ENCODE data around the gene GIT1.

GIT1 gene

GRCh38 chr17:29577385-29578211 lies 11.8 kb downstream of the GIT1 start:
- no peak for DNase-seq

GRCh38 chr17:29577001-29577370 lies 12.5 kb downstream of the GIT1 start:
- DNase-seq, result no peak

- no peak for DNase-seq
These were observed 13.0 kb downstream of the GIT1 start for GRCh38 chr17:29576214-29577000.

- no peak for DNase-seq
These were observed 13.8 kb downstream of the GIT1 start for GRCh38 chr17:29575511-29576213.

GRCh38 chr17:29574732-29575510 lies 14.5 kb downstream of the GIT1 start:
- DNase-seq, result no peak

- no peak for DNase-seq
These were observed 15.3 kb downstream of the GIT1 start for GRCh38 chr17:29573871-29574731.

GRCh38 chr17:29573558-29573869 lies 15.9 kb downstream of the GIT1 start:
- no peak for DNase-seq

- DNase-seq, result no peak
These were observed 16.5 kb downstream of the GIT1 start for GRCh38 chr17:29572691-29573557.

- DNase-seq, result no peak
These were observed 17.4 kb downstream of the GIT1 start for GRCh38 chr17:29571883-29572681.

GRCh38 chr17:29571486-29571882 lies 18.0 kb downstream of the GIT1 start:
- DNase-seq, result no peak

- no peak for DNase-seq
These were observed 18.9 kb downstream of the GIT1 start for GRCh38 chr17:29570521-29570920.

GRCh38 chr17:29569245-29569950 lies 20.1 kb downstream of the GIT1 start:
- no peak for DNase-seq

GRCh38 chr17:29568331-29569244 lies 20.9 kb downstream of the GIT1 start, which contains the start of gene TP53I13:
Gene TP53I13, plus strand, starts transcription at chr17:29568701. Its CDS starts 58 bp downstream, at chr17:29568759.
- peak; percentile 81 for DNase-seq

GRCh38 chr17:29567554-29568330 lies 21.7 kb downstream of the GIT1 start:
- DNase-seq, result peak; percentile 79

- no peak for DNase-seq
These were observed 22.2 kb downstream of the GIT1 start for GRCh38 chr17:29567304-29567553.

GRCh38 chr17:29566473-29567303 lies 22.8 kb downstream of the GIT1 start, which contains the start of gene ABHD15:
Gene ABHD15, minus strand, starts transcription at chr17:29567037. Its CDS starts 71 bp downstream, at chr17:29566966.
- peak; percentile 78 for DNase-seq
